ENCODE data around the gene UCN3. TPM values are rescaled to one million over a fixed set of nuclear protein-coding genes. Genes with fewer than 3 reads are reported as not detected.
A peak's percentile ranks its signal among the peaks of the same experiment; 100 is the strongest.

Gene UCN3, protein sequence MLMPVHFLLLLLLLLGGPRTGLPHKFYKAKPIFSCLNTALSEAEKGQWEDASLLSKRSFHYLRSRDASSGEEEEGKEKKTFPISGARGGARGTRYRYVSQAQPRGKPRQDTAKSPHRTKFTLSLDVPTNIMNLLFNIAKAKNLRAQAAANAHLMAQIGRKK
- total RNA-seq (2014; rRNA removed; shearing (Covaris generic)), result not detected in 2 replicates

DNA sequence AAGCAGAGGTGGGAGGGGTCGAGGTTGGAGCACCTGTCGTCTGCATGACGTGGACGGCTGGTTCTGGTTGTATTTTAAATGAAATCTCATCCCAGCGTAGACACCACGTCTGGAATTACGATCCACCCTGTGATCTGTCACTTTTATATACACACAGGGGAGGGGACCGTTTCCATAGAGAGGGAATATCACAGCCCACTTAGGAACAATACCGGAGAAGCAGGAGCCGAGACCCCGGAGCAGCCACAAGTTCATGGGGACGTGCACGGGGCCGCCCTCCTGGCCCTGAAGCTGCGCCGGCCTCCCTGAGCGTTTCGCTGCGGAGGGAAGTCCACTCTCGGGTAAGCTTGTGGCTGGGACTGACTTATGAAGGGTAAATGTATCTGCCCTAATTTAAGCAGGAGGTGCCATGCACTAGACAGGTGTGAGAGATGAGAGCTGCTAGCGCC is at the start of gene UCN3:
UCN3 (plus strand) TSS at position 77 of the 449 bp plus-strand sequence. CDS start 8,755 bp downstream, outside the sequence.
- DNase-seq (ENCODE audit: low spot score), result no peak

DNA sequence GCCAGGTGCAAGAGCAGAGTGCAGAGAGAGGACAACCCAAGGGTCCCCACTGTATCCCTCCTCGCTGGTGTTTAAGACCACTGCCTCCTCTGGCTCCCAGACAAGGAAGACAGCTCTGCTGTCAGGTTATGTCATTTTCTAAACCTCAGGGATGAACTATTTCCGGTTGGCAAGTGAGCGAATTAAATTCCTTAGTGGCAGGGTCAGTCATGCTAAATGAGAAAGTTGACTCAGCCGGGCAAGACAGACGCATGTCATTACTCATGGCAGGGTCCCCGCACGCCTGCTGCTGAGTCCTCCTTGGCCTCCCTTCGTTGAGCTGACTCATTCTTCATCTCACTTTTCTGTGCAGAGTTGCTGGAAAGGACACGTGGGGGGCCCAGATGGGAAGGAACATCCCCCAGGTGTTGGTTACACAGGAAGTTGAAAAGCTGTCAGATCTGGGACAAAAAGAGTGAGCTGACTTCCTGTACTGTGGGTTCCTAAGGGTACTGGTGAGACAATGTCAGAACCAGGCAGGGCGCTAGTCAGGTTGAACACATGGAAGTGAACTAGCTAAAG is 47.1 kb upstream of the UCN3 start:
- DNase-seq (ENCODE audit: low spot score), result peak; percentile 95

DNA sequence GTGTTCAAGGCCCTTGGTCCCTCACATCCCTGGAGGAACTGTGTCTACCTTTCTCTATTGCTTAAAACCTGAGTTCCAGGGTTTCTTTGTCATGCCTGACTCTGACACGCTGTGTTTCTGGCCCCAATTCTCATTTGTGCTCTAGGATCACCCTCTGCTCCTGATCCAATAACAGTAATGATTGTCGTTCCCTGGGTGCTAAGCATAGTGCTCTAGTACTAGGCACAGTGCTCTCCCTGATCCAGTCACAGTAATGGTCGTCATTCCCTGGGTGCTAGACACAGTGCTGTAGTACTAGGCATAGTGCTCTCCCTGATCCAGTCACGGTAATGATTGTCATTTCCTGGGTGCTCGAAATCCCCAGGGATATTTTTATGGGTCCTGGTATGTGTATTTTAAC is 46.6 kb upstream of the UCN3 start:
- no peak for DNase-seq (ENCODE audit: low spot score)

DNA sequence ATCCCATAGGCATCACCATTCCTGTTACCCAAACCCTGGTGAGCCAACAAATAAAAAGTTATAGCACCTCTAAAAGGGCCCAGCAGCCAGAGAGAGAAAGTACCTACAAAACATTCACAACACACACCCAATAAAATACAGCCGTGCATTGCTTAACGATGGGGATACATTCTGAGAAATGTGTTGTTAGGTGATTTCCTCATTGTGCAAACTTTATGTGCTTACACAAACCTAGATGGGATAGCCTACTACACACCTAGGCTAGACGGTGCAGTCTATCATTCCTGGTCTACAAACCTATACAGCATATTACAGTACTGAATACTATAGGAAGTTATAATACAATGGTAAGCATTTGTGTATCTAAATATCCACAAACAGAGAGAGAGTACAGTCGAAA is 44.9 kb upstream of the UCN3 start:
- no peak for DNase-seq (ENCODE audit: low spot score)

DNA sequence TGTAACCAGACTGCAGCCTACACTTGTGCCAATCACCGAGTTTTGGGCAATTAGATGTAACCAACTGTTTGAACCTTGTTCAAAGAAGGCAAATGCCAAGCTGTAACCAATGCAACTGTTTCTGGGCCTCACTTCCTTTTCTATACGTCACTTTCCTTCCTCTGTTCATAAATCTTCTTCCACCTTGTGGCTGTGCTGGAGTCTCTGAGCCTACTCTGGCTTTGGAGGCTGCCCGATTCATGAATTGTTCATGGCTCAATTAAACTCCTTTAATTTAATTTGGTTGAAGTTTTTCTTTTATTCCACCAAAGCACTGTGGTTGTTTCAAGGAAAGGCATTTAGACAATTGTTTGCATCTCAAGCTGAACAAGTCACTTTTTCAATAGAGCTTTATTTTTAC is 43.5 kb upstream of the UCN3 start:
- DNase-seq (ENCODE audit: low spot score), result no peak

DNA sequence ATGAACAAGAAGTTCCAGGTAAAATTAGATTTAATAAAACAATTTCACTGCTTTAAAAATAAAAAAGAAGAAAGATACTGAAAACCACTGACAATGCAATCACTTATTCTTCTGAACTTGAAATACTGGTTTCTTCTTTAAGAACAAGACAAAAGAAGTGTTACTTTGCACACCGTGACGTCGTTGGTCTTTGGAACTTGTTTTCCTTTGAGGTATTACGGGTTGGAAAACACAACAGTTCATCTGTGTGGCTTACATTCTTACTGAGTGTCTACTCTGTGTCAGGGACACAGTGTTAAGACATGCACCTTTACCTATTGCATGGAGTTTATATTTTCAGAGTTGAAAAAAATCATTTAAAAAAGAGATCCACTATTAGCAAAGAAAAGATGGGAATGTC is 41.3 kb upstream of the UCN3 start:
- DNase-seq (ENCODE audit: low spot score), result no peak

DNA sequence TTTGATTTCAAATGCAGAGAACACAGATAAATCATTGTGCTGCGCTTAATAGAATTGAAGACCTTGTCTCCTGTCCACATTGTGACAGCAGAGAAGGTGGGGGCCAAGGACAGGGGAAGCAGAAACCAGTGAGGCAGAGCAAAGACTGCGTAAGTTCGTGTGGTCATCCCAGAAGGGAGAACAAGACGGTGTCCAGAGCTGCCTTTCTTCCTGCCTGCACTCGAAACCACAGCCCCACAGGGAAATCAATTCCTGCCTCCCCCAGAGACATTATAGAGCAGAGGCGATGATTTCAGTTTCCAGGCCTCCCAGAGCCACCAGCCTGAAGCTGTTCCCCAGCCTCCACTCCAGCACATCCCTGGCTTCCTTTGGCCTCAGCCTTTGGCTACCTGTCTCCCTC is 39.7 kb upstream of the UCN3 start:
- no peak for DNase-seq (ENCODE audit: low spot score)

DNA sequence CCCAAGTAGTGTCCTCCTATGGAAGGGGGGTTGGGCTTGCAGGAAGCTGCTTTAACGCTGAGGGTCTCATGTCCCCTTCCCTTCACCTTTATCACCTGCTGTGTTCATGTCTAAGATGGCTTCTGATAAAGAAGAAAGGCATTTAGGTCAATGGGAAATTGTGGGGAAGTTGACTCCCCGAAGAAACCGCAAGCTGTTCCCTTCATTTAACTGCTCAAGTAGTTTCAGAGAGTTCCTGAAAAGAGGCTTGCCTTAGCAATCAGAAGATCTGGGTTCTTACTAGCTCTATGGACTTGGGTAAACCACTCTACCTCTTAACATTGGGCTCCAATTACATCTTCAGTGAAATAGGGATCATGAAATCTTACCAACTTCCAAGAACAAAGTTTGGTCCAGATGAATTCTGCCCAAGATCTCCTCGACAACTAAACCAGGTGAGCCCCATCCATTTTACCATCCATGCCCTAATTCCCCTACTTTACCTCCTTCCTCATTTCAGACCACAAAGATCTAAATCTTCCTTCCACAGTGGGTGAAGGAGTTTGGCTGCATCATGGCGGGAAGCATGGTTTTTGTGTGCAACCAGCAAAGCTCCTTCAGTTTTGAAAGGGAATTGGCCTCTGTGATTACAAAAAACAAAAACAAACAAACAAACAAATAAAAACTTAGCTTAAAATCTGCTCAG is 30.4 kb upstream of the UCN3 start:
- DNase-seq (ENCODE audit: low spot score), result no peak

DNA sequence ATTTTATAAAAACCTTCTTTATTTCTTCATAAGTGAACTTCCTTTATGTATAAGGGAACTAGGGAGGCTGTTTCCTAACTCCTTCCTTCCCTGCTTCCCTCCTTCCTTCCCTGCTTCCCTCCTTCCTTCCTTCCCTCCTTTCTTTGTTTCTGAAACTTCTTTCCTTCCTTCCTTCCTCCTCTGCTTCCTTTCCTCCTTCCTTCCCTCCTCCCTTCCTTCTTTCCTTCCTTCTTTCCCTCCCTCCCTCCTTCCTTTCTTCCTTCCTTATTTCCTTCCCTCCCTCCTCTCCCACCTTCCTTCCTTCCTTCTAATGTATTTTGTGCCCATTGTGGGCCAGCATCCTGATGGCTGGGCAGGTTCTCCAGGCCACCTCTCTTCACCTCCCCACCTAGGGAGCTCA is 26.8 kb upstream of the UCN3 start:
- DNase-seq (ENCODE audit: low spot score), result no peak

DNA sequence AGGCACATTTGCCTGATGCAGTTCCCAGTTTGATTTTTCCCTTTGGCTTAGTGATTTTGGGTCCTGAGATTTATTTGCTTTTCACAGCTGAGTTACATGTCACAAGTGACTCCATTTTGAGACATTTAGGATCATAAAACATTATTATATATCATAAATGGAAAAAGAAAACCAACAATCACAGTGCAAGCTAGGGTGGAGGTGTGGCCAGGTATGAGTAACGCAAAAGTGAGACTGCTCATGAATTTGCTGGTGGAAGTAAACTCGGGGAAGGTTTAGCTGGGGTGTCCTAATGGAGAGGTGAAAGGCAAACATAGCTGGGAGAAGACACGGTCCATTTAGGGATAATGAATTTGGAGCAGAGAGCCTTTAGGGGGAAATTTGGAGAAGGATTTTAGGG is 21.7 kb upstream of the UCN3 start:
- no peak for DNase-seq (ENCODE audit: low spot score)

DNA sequence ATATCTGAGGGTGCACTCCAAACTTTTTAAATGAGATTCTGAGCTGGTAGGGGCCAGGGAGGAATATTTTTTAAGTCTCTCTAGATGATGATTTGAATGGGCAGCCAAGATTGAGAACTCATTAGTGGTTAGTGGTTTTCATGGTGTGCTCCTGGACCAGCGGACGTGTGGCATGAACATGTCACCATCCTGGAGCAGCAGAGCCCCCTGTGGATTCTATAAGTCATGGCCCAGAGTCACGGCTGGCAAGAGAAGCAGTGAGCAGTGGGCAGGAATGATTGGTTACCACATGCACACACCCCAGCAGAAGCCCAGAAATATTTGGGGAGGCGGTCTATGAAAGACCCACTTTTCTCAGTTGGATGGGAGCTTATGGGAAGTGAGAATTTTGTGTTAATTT is 21.2 kb upstream of the UCN3 start:
- peak; percentile 4 for DNase-seq (ENCODE audit: low spot score)

DNA sequence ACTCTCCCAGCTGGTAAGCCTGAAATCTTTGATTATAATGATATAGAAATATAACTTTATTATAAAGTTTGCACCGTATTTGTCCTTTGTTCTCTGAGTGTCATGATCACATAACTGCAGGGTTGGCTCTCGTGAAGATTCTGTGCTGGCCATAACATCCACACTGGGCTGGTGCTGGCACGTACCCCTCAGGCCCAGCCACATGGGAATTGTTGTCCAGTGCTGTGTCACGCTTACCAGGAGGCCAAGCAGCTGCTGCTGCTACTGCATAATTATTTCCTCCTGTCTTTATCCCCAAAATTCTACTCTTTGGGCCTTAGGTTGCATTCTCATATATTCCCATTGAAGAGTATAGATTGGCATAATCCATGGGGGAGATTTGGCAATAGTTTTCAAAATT is 20.8 kb upstream of the UCN3 start:
- DNase-seq (ENCODE audit: low spot score), result no peak

DNA sequence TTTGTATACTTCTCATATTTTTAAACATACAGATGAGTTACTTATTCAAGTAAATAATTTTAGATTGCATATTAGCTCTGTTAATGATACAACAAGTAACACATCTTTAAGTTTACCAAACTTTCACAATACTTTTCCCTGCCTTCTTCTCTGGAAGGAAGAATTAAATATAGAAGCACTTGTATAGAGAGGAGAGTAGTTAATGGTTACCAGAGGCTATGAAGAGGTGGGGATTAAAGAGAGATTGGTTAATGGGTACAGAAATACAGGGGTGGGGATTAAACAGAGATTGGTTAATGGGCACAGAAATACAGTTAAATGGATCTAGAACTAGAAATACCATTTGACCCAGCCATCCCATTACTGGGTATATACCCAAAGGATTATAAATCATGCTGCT is 20.0 kb upstream of the UCN3 start:
- no peak for DNase-seq (ENCODE audit: low spot score)

DNA sequence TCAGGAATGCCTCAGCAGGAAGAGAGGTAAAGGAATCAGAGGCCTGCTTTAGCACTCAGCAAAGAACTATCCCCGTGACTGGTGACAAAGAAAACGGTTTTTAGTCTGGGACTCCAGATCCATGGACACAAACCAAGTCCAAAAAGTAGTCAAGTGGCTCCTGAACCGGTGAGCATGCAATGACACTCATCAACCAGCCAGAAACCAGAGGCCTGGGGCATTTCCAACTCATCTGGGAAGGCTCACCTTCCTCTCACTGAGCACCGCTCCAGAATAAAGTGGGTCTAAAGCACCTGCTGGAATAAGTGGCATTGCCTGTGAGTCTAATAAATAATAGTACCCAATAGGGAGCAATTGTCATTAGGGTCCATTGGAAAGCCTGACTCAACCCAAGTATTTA is 17.9 kb upstream of the UCN3 start:
- no peak for DNase-seq (ENCODE audit: low spot score)

DNA sequence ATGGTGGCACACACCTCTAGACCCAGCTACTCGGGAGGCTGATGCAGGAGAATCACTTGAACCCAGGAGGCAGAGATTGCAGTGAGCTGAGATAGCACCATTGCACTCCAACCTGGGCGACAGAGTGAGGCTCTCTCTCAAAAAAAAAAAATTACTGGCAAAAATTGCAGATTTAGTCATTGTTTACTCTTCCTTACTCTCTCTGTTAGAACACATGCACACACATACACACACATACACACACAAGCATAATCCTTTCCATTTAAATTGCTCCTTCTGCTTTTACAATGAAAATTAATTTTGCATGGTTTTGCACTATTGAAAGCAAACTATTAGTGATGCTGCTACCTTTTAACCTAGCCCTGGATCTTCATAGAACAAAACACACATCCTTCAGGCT is 15.4 kb upstream of the UCN3 start:
- DNase-seq (ENCODE audit: low spot score), result no peak

DNA sequence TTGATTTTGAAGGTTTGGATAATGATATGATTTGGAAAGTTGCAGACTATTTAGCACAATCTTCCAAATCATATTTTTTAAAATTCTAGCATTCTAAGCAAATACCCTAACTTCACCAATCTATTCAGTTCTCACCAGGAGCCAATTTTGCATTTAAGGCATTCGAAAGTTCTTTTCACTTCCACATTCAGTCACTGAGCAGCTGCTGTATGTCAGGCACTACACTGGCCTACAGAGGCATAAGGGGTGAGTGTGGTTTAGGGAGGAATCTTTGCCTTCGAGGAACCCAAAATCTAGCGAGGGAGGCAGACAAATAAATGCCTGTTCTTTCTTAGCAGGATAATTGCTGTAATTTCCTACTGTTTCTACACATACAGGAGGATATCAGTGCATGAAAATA is 10.7 kb upstream of the UCN3 start:
- DNase-seq (ENCODE audit: low spot score), result no peak

DNA sequence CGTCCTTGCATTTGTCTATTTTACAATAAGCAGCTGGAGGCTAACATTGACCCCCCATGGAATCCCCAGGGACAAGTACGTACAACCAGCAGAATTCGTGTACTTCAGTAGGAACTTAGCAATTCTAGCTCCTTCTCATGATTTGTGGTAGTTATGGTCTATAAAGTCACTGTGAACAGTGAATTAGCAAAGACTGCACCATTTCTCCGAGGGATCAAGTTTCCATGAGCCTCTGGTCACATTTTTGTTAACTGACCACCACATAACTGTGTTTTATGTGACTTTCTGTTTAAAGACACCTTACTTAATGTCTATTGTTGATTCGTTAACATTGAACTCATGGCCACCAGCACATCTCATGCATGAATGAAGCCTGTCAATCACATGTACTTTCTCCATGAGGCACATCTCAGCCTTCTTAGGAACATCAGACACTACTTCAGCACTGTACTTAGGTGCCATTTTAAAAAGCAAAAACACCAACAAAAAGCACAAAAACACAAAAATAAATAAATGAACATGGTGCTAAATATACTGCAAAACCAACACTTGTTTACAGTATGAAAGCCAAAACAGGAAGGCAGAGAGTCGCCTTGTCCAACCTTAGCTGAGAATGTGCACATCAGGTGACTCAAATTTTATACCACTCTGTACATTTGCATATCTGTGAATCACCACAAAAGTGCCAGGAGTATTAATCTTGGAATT is 9.0 kb upstream of the UCN3 start:
- no peak for DNase-seq (ENCODE audit: low spot score)

DNA sequence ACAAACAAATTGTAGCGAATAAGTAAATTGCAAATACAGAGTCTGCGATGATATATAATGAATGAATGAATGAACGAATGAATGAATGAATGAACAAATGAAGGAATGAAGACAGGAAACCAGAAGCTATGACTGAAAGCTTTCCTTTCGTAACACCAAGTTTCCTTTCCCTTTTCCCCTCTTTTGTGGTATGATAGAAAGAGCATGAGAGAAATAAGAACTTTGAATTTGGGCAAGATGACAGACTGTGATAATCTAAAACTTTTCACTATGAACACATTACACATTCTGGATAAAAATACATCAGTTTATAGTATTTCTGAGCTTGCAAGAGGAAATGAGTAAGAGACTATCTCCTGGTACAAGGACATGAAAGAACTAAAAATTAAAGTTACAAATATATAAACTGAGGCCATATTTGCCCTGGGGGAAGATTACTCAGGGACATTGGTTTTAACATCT is 8.4 kb upstream of the UCN3 start:
- DNase-seq (ENCODE audit: low spot score), result no peak

DNA sequence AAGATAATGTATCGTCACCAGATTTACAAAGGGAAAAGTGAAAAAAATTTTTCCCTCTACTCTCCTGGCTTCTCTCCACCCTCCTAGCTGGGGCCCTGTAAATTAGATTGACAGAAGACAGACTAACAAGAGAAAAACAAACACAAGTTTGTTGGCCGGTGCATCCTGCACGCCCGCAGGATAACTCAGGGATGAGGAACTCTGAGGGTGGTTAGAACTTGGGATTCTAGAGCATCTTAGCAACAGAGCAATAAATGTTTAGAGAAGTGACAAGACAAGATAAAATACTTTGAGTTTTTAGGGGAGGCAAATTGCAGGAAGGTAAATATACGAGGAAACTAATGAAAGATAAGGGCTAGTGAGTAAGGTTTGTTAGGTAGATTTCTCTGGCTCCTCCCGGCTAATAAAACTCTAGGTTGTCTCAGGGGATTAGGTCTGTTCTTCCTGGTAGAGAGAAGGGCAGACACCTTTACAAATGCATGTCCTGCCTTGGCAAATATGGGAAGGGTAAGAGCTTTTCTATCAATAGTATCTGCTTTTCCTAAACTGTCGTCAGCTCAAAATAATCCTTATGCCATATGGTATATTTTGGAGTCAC is 4.3 kb upstream of the UCN3 start:
- no peak for DNase-seq (ENCODE audit: low spot score)

DNA sequence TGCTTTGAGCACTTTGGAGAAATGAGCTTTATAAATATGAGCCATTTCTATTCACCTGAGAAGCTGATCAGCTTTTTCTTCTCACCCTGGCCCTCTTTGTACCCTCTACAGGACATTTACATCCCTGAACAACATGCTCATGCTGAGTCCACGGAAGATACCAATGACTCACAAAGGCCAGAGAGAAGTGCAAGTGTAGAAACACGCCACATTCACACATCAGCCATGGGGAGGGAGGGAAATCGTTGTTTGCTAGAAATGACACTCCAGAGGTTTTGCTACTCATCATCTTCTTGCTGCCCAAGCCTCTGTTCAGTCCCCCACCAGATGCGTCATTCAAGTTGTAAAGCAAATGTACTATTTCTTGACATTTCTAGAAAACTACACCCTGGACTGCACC is 2.8 kb upstream of the UCN3 start:
- no peak for DNase-seq (ENCODE audit: low spot score)

DNA sequence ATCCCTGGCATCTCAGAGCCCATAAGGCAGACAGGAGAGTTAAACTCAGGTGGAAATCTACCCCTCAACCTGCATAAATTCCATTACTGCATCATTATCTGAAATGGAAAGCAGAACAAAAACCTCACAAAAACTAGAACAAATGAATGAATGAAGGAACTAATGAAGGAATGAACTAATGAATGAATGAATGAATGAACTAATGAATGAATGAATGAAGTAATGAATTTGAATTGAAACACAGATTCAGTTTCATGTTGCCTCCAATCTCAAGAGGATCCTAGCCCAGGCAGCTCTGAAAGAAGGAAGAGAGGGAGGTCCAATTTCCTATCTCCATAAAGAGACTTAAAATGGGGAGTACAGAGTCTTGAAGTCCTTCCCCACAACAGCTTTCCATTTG is 1.9 kb upstream of the UCN3 start:
- DNase-seq (ENCODE audit: low spot score), result no peak

DNA sequence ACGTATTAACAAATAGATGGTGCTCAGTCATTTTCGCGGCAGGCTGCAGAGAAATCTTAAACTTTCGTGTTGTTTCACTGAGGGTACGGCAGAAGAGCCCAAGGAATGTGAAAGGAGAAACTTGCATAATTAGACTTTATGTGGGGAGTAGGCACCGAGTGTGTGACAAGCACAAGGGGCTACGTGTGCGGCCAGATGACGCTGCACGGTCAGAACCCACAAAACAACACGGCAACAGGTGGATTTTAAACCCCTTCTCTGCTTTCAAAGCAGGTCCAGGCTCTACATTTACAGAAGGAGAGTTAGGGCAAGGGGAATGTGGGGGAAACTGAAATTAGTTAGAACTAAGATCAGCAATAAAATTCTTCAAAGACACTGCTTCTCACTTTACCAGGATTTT is 392 bp upstream of the UCN3 start:
- DNase-seq (ENCODE audit: low spot score), result no peak
